Aortic smooth muscle cell (primary cell): Measurements from ENCODE around the gene MAP4K2. TPM values are rescaled to one million over a fixed set of nuclear protein-coding genes. Genes with fewer than 3 reads are reported as not detected.

Experiments used
- total RNA-seq: library from RNA; depleted of rRNA; stranded (reverse); fragments of >200 nt; gene quantifications from 2 replicates; pipeline ENCODE4 v1.2.3, GENCODE V29; 2014

The MAP4K2 gene
- total RNA-seq, result 8.5 and 8.9 TPM in 2 replicates

GRCh38 chr11:64803158-64803845, at the start of gene MAP4K2:
MAP4K2 (minus strand) TSS chr11:64803214; CDS start chr11:64803149, 65 bp downstream.

GRCh38 chr11:64844330-64845128, 41.5 kb upstream of the MAP4K2 start, which contains the start of gene CDC42BPG:
CDC42BPG (minus strand) TSS chr11:64844653; CDS start chr11:64844569, 84 bp downstream.

GRCh38 chr11:64810271-64810890, 7.4 kb upstream of the MAP4K2 start, which contains the start of gene MEN1:
MEN1 (minus strand) TSS chr11:64810551; CDS start chr11:64810109, 442 bp downstream.

GRCh38 chr11:64778473-64779298, 24.3 kb downstream of the MAP4K2 start, which contains the start of gene SF1:
SF1 (minus strand) TSS chr11:64778542; CDS start chr11:64778392, 150 bp downstream.

GRCh38 chr11:64759722-64760719, 43.0 kb downstream of the MAP4K2 start, which contains the start of gene PYGM:
PYGM (minus strand) TSS chr11:64759974; CDS start chr11:64759898, 76 bp downstream.

GRCh38 chr11:64743591-64744543, 59.1 kb downstream of the MAP4K2 start, which contains the start of gene RASGRP2:
RASGRP2 (minus strand) TSS chr11:64744142; CDS start chr11:64742866, 1,276 bp downstream.

Other genes with a start within 250 kb of the MAP4K2 start
- not detected in 2 replicates for gene SLC22A11, start 247.3 kb downstream of the MAP4K2 start, total RNA-seq
- gene SLC22A12, start 212.0 kb downstream of the MAP4K2 start, total RNA-seq, result not detected in 2 replicates
- 27.3 and 30.3 TPM in 2 replicates for gene NRXN2, start 80.0 kb downstream of the MAP4K2 start, total RNA-seq
- 0.19 TPM in 1 of 2 replicates, not detected in the other for gene RASGRP2, start 59.1 kb downstream of the MAP4K2 start, total RNA-seq
- gene PYGM, start 43.2 kb downstream of the MAP4K2 start, total RNA-seq, result 1.3 and 1.4 TPM in 2 replicates
- 70.8 and 88.3 TPM in 2 replicates for gene SF1, start 24.7 kb downstream of the MAP4K2 start, total RNA-seq
- 8.6 and 9.3 TPM in 2 replicates for gene MEN1, start 7.3 kb upstream of the MAP4K2 start, total RNA-seq
- 0.25 and 0.26 TPM in 2 replicates for gene CDC42BPG, start 41.4 kb upstream of the MAP4K2 start, total RNA-seq
- gene EHD1, start 75.4 kb upstream of the MAP4K2 start, total RNA-seq, result 104 and 110 TPM in 2 replicates
- gene ATG2A, start 114.0 kb upstream of the MAP4K2 start, total RNA-seq, result 7.8 and 8.1 TPM in 2 replicates
- gene PPP2R5B, start 121.5 kb upstream of the MAP4K2 start, total RNA-seq, result 10.3 and 11.6 TPM in 2 replicates
- not detected in 2 replicates for gene GPHA2, start 132.7 kb upstream of the MAP4K2 start, total RNA-seq
- gene MAJIN, start 168.9 kb upstream of the MAP4K2 start, total RNA-seq, result not detected in 2 replicates
- 0.26 and 0.81 TPM in 2 replicates for gene BATF2, start 193.8 kb upstream of the MAP4K2 start, total RNA-seq
- 95.3 and 110 TPM in 2 replicates for gene ARL2, start 210.9 kb upstream of the MAP4K2 start, total RNA-seq
- 10.6 and 11.9 TPM in 2 replicates for gene SNX15, start 224.2 kb upstream of the MAP4K2 start, total RNA-seq
- 6.2 and 9.0 TPM in 2 replicates for gene SAC3D1, start 238.0 kb upstream of the MAP4K2 start, total RNA-seq